T-cell (primary cell): ENCODE data around the gene MOB3B. TPM values are rescaled to one million over a fixed set of nuclear protein-coding genes. Genes with fewer than 3 reads are reported as not detected.

Experiments
- ATAC-seq, 4 experiments: fragments of 200-7000 bp in 3 of 4; fragments of 150-1000 bp in 1 of 4; cut with Tn5 transposase; replicated peaks in 1 of 4; 1 replicate in 3 of 4; 2 replicates in 1 of 4; pipeline ENCODE4 v1.10.0; 2021; ENCODE audit warnings: moderate library complexity in 3 of 4, mild to moderate bottlenecking in 2 of 4, moderate number of reproducible peaks in 1 of 4
- CTCF ChIA-PET, 2 donors: fragments of 300-600 bp; sonication (Branson Sonifier 250); formaldehyde crosslinking; loops; one replicate each; lab custom pipeline; 2022; ENCODE audit warnings: antibody characterized with exemption in 2 of 2; lab: Charles Lee
- POLR2A ChIA-PET, 2 donors: fragments of 300-600 bp; sonication (Branson Sonifier 250); formaldehyde crosslinking; loops; one replicate each; lab custom pipeline; 2022; ENCODE audit warnings: antibody characterized with exemption in 2 of 2; lab: Charles Lee
- DNase-seq, 35 experiments: peaks; one replicate each; pipeline versions ENCODE4 v3.0.0 to v3.0.0-alpha.2; 2013 to 2023
- H3K27ac ChIP-seq: one replicate; pipeline ENCODE4 v1.5.1; 2013; ENCODE audit warnings: low read length
- H3K27me3 ChIP-seq, 2 experiments: replicated peaks in 1 of 2; 1 replicate in 1 of 2; 2 replicates in 1 of 2; pipeline versions ENCODE4 v1.6.1 to v1.7.0; 2013; ENCODE audit warnings: low read length in 1 of 2, mixed read lengths in 1 of 2; ENCODE audit not compliant: control insufficient read depth in 2 of 2, insufficient read depth in 2 of 2; ENCODE audit errors: extremely low read depth in 1 of 2
- H3K36me3 ChIP-seq, 2 donors: 1 replicate in 1 of 2; 2 replicates in 1 of 2; pipeline versions ENCODE4 v1.6.1 to v1.7.0; 2013; ENCODE audit warnings: low read length in 1 of 2; ENCODE audit not compliant: control insufficient read depth in 2 of 2, insufficient read depth in 1 of 2; ENCODE audit errors: extremely low read depth in 1 of 2
- H3K4me1 ChIP-seq, 2 experiments: 1 replicate in 1 of 2; 2 replicates in 1 of 2; pipeline versions ENCODE4 v1.6.1 to v1.7.0; 2013; ENCODE audit warnings: low read length in 2 of 2, mixed read lengths in 1 of 2; ENCODE audit not compliant: insufficient read depth in 2 of 2, control insufficient read depth in 1 of 2; ENCODE audit errors: extremely low read depth in 1 of 2
- H3K4me3 ChIP-seq, 2 donors: 1 replicate in 1 of 2; 2 replicates in 1 of 2; pipeline versions ENCODE4 v1.5.1 to v1.7.0; 2013; ENCODE audit warnings: mild to moderate bottlenecking in 2 of 2, low read length in 1 of 2, moderate library complexity in 1 of 2; ENCODE audit not compliant: control insufficient read depth in 1 of 2; ENCODE audit errors: extremely low read depth in 1 of 2
- H3K9me3 ChIP-seq: 2 replicates; pipeline ENCODE4 v1.7.0; 2013
- H3K27ac Mint-ChIP-seq, 2 donors: one replicate each; pipeline ENCODE4 v1.8.0; 2020 to 2021; ENCODE audit warnings: mild to moderate bottlenecking in 2 of 2, mixed read lengths in 2 of 2
- H3K27me3 Mint-ChIP-seq, 2 donors: one replicate each; pipeline ENCODE4 v1.8.0; 2021 to 2022; ENCODE audit warnings: mixed read lengths in 2 of 2
- H3K36me3 Mint-ChIP-seq: one replicate; pipeline ENCODE4 v1.8.0; 2021; ENCODE audit warnings: mixed read lengths
- H3K4me1 Mint-ChIP-seq, 3 donors: one replicate each; pipeline ENCODE4 v1.8.0; 2020 to 2022; ENCODE audit warnings: mixed read lengths in 3 of 3, mild to moderate bottlenecking in 1 of 3
- H3K4me3 Mint-ChIP-seq, 3 donors: one replicate each; pipeline ENCODE4 v1.8.0; 2020 to 2022; ENCODE audit warnings: mild to moderate bottlenecking in 3 of 3, mixed read lengths in 3 of 3, moderate library complexity in 3 of 3
- H3K9me3 Mint-ChIP-seq, 3 donors: one replicate each; pipeline ENCODE4 v1.8.0; 2020 to 2022; ENCODE audit warnings: mixed read lengths in 3 of 3
- WGBS: methylation state at CpG from one replicate; pipeline ENCODE4 v1.1.5; 2013; ENCODE audit warnings: missing lambda C conversion rate; ENCODE audit not compliant: insufficient coverage; 5-methylcytosine and 5-hydroxymethylcytosine counted together
- total RNA-seq, 35 experiments: library from RNA in 6 of 35; stranded (reverse) in 6 of 35; fragments of 120-200 nt in 1 of 35; gene quantifications; one replicate each; pipeline versions ENCODE4 v1.2.1 to v1.2.4 and lab custom pipeline; 2013 to 2026

The MOB3B gene
- total RNA-seq, 5 donors from 2014 or later (not counting 1 experiment from before 2014, with no cell fraction given), result 0.40 to 0.72 (median 0.56) TPM

DNA sequence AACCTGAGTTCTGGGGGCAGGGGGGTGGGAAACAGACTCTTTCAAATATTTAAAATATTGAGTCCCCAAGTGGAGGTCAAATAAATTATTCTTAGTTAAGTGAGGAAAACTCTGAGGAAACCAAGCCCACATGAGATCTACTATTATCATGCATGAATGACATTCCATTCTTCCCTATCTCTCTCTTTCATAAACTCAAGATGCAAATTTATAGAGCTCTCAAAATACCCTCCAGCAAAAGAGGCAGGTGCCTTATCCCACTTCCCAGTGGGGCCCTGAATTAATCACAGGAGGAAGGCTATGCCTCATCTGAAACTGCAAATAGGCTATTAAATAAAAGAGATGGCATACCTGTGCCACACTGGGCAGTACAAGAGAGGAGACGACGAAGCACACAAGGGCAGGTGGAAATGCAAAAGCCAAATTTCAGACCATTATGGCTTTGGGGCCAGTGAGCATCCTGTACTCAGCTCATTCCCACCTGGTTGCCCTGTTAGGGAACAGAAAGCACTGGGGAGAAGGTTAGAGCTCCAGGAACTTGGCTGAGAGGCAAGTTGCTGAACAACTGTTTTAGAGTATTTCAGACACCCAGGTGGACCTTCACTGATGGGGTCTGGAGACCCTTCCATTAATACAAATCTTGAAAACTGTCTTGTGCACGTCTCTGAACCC is 130.5 kb downstream of the MOB3B start:
- Histone ChIP-seq H3K27me3 (no peaks in the 10 kb centered on the region), H3K36me3 (no peaks in the 10 kb centered on the region), H3K9me3 (no peaks in the 10 kb centered on the region), H3K4me3 (no peak overlapping the region), H3K4me1 (no peaks in the 10 kb centered on the region), H3K27ac (no peak overlapping the region)
- Mint-ChIP-seq H3K27me3 (no peaks in the 10 kb centered on the region), H3K36me3 (no peaks in the 10 kb centered on the region), H3K4me1 (peaks cover 0 to 2% (median 0%) of the 10 kb centered on the region in 3 donors), H3K4me3 (no peak overlapping the region), H3K9me3 (no peaks in the 10 kb centered on the region), H3K27ac (no peak overlapping the region)
- DNase-seq, result no peak
- ChIA-PET POLR2A (no interaction called here), CTCF (no interaction called here)
- ATAC-seq, result no peak
- 69% methylated on average over 2 of the region's 3 CpGs for WGBS

DNA sequence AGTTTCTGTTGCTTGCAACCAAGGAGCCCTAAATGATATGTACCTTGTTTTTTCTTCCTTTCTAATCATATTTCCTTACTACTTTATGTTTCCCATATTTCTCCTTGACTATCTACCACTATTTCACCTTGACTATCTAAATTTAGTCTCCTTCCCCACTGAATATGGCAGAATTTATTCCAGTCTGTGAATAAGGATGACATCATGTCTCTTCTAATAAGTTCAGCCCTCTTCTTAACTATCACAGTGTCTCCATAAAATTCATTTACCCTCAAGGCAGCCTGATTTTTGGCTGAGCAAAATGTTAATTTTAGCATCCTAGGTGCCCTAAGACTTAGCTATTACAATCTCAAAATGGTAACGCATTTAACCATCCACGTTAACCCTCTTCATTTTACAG is 133.1 kb downstream of the MOB3B start:
- Histone ChIP-seq H3K4me1 (no peaks in the 10 kb centered on the region), H3K9me3 (no peaks in the 10 kb centered on the region), H3K36me3 (no peaks in the 10 kb centered on the region), H3K27ac (no peak overlapping the region), H3K27me3 (no peaks in the 10 kb centered on the region), H3K4me3 (no peak overlapping the region)
- no peaks in the 10 kb centered on the region for H3K27me3 Mint-ChIP-seq
- ChIA-PET CTCF (no interaction called here), POLR2A (no interaction called here)
- H3K9me3 Mint-ChIP-seq, result no peaks in the 10 kb centered on the region
- ATAC-seq (no peak), DNase-seq (no peak)
- H3K36me3 Mint-ChIP-seq, result no peaks in the 10 kb centered on the region
- H3K4me1 Mint-ChIP-seq, result peaks cover 0 to 5% (median 0%) of the 10 kb centered on the region in 3 donors
- no peak overlapping the region for H3K4me3 Mint-ChIP-seq
- WGBS, result no CpG with 5 or more reads among the region's 2 CpGs
- H3K27ac Mint-ChIP-seq, result no peak overlapping the region

DNA sequence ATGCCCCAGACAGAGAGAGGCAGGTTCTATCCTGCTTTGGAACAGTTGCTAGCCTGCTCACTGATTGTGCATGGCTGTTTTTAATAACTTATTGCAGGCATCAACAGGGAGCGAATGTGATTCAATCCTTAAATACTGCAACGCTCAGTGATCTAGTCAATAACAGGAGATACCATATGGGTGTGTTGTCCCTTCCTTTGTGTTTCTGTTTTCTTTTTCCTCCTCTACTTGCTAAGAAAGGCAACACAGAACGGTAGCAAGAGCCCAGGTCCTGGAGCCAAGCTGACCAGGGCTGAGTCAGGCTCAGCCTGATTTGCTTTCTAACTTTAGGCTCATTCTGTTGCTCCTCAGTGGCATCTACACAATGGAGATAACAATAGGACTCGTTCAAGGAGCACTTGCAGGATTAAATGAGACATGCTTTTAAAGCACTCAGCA is 134.1 kb downstream of the MOB3B start:
- Histone ChIP-seq H3K9me3 (no peaks in the 10 kb centered on the region), H3K4me1 (no peaks in the 10 kb centered on the region), H3K27ac (no peak overlapping the region), H3K36me3 (no peaks in the 10 kb centered on the region), H3K4me3 (no peak overlapping the region), H3K27me3 (no peaks in the 10 kb centered on the region)
- DNase-seq (no peak), ATAC-seq (no peak)
- H3K27me3 Mint-ChIP-seq, result no peaks in the 10 kb centered on the region
- no peak overlapping the region for H3K4me3 Mint-ChIP-seq
- ChIA-PET CTCF (no interaction called here), POLR2A (no interaction called here)
- H3K9me3 Mint-ChIP-seq, result no peaks in the 10 kb centered on the region
- H3K27ac Mint-ChIP-seq, result no peak overlapping the region
- H3K4me1 Mint-ChIP-seq, result peaks cover 0 to 5% (median 0%) of the 10 kb centered on the region in 3 donors
- WGBS, result 71% methylated on average over 3 of the region's 4 CpGs
- H3K36me3 Mint-ChIP-seq, result no peaks in the 10 kb centered on the region

DNA sequence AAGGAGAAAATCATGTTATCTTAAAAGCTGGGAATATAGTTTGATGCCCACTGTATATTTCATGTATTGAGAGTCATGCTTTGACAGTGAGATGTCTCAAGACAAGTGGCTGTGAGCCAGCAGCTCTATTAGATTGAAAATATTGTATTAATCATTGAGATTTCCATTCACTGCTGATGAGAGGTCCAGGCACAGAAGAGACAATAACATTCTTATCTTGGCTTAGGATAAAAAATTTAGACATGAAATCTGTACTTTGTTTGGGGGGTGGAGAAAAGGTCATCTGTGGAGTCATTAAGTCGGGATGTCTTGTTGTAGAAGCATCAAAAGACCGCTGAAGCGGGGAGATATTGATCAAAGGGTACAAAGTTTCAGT is 134.8 kb downstream of the MOB3B start:
- DNase-seq, result no peak
- H3K9me3 Mint-ChIP-seq, result no peaks in the 10 kb centered on the region
- no peak for ATAC-seq
- ChIA-PET CTCF (no interaction called here), POLR2A (no interaction called here)
- Histone ChIP-seq H3K27ac (no peak overlapping the region), H3K4me1 (no peaks in the 10 kb centered on the region), H3K36me3 (no peaks in the 10 kb centered on the region), H3K9me3 (no peaks in the 10 kb centered on the region), H3K4me3 (no peak overlapping the region), H3K27me3 (no peaks in the 10 kb centered on the region)
- peaks cover 0 to 5% (median 0%) of the 10 kb centered on the region in 3 donors for H3K4me1 Mint-ChIP-seq
- no peaks in the 10 kb centered on the region for H3K27me3 Mint-ChIP-seq
- H3K27ac Mint-ChIP-seq, result no peak overlapping the region
- WGBS, result 70% methylated on average over 3 of the region's 3 CpGs
- H3K36me3 Mint-ChIP-seq, result no peaks in the 10 kb centered on the region
- no peak overlapping the region for H3K4me3 Mint-ChIP-seq

DNA sequence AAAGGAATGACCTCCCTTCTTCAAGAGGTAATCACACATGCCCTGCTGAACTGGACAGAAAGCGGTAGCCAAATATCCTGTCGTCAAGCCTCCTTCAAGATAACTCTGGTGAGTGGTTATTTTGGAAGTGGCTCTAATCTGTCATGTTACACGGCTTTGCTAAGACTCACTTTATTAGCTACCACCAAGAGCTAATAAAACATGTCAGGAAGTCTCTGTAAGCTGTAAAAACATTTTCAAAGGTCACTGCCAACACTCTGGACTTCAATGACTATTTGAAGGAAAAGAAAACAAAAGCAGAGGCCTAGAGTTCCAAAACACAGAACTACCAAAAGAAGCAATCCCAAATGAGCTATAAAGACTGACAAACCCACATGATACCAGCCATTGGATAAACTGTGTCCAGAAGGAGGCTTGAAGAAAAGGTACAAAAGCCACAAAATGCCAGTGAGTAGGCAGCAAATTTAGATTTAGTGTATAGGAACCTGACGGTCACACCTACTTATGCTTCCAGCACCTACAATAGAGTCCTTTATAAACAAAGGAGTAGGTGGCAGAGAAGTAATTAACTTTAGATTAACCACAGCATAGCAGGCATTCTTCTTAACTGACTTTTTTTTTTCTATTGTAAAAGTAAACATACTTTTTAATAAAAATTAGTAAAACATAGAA is 135.3 kb downstream of the MOB3B start:
- no peaks in the 10 kb centered on the region for H3K27me3 ChIP-seq
- no peaks in the 10 kb centered on the region for H3K9me3 Mint-ChIP-seq
- H3K4me1 ChIP-seq, result no peaks in the 10 kb centered on the region
- no peaks in the 10 kb centered on the region for H3K9me3 ChIP-seq
- no peak overlapping the region for H3K4me3 ChIP-seq
- WGBS, result no CpG with 5 or more reads among the region's 4 CpGs
- POLR2A ChIA-PET, result no interaction called here
- CTCF ChIA-PET, result no interaction called here
- H3K36me3 Mint-ChIP-seq, result no peaks in the 10 kb centered on the region
- peaks cover 0 to 5% (median 0%) of the 10 kb centered on the region in 3 donors for H3K4me1 Mint-ChIP-seq
- no peak overlapping the region for H3K27ac ChIP-seq
- no peaks in the 10 kb centered on the region for H3K36me3 ChIP-seq
- H3K27me3 Mint-ChIP-seq, result no peaks in the 10 kb centered on the region
- H3K27ac Mint-ChIP-seq, result no peak overlapping the region
- H3K4me3 Mint-ChIP-seq, result no peak overlapping the region
- DNase-seq (no peak), ATAC-seq (no peak)

DNA sequence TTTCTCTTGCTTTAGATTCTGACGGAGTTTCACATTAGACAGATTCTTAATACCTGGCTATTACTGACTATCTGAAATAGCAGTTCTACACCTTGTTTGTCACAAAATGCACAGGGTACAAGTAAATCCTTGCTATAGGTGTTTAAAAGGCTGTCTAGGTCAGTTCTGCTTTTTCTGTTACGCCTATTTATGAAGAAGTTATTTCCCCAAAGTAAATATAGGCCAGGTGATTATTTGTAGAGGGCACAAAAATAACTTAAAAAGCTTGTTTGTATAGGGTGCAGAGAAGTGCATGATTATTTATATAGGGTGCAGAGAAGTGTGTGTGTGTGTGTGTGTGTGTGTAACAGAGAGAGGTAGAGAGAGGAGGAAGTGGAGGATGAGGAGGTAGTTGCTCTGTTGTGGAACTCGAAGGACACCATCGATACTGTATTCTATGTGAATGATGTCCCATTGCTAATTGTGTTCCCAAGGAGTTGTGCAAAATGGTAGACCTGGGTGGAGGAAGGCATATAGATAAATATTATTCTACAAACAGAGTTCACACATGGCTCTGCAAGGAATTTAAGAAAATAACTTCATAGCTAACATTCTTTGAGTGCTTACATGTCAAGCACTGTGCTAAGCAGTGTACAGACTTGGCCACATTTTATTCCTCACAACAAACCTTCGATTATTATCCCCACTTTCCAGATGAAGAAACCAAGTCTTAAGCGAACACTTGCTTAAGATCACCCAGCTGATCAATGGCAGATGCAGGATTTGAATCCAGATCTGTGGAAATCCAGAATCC is 136.4 kb downstream of the MOB3B start:
- Histone ChIP-seq H3K27me3 (no peaks in the 10 kb centered on the region), H3K27ac (no peak overlapping the region), H3K4me3 (no peak overlapping the region), H3K36me3 (no peaks in the 10 kb centered on the region), H3K9me3 (no peaks in the 10 kb centered on the region), H3K4me1 (no peaks in the 10 kb centered on the region)
- 81% methylated on average over 4 of the region's 6 CpGs for WGBS
- no peaks in the 10 kb centered on the region for H3K27me3 Mint-ChIP-seq
- no peak overlapping the region for H3K27ac Mint-ChIP-seq
- H3K9me3 Mint-ChIP-seq, result no peaks in the 10 kb centered on the region
- no peak overlapping the region for H3K4me3 Mint-ChIP-seq
- ChIA-PET POLR2A (interaction anchor here in 1 of 2 donors (0.5 to 0.6 kb wide), 2 partner anchors 11 to 13 kb away, joined by 3 to 7 read pairs; no protein-coding TSS in a partner anchor), CTCF (interaction anchor here in 1 of 2 donors (0.6 to 1.0 kb wide), 2 partner anchors 60 to 345 kb away, joined by 3 to 4 read pairs; no protein-coding TSS in a partner anchor)
- ATAC-seq, result no peak
- peaks cover 0 to 3% (median 0%) of the 10 kb centered on the region in 3 donors for H3K4me1 Mint-ChIP-seq
- no peak for DNase-seq
- no peaks in the 10 kb centered on the region for H3K36me3 Mint-ChIP-seq
